GM12874 (cell line): ENCODE data around the gene ATG9B.

Source experiments
- CTCF ChIP-seq: IDR thresholded peaks from 2 replicates; pipeline ENCODE4 v1.5.1; 2011; ENCODE audit warnings: low read depth, mild to moderate bottlenecking, control low read depth, low read length, moderate library complexity; ENCODE audit not compliant: insufficient read depth

The ATG9B gene

GRCh38 chr7:150971242-150972022 lies 52.9 kb downstream of the ATG9B start:
- no peak for TF ChIP-seq CTCF

DNA sequence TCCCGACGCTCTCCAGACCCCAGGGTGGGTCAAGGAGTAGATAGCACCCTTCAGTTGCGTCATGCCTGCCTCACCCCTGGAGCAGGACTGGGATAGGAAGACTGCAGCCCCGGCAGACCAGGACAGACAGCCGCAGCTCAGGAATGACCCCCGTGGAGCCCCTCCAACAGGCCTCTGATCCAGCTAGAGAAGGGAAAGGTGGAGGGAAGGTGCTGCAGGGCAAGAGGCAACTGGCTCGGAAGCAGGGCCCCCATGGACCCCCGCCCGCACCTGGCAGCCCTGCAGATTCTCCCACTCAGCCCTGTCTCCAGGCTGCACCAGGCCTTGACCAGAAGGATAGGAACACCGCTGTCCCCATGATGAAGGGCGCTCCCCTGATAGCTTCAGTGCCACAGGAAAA lies 53.9 kb downstream of the ATG9B start:
- no peak for TF ChIP-seq CTCF

DNA sequence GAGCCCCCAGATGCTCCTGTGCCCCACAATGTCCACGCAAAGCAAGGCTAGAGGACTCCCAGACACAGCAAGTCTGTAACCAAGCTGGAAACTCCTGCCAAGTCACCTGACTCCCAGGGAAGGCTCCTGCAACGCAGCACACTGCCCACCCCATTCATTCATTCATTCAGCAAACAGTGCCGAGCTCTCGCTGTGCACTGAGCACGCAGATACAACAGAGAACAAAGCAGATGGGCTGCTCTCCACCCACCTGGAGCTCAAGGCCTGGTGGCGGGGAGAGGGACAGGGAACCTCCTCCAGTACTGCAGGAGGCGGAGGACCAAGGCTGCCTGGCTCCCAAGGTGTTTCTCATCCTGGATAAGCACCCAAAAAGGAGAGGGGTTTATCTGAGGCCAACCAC lies 54.8 kb downstream of the ATG9B start:
- no peak for TF ChIP-seq CTCF

GRCh38 chr7:150968734-150969372 lies 55.4 kb downstream of the ATG9B start:
- no peak for TF ChIP-seq CTCF

GRCh38 chr7:150968056-150968733 lies 56.1 kb downstream of the ATG9B start:
- no peak for TF ChIP-seq CTCF

DNA sequence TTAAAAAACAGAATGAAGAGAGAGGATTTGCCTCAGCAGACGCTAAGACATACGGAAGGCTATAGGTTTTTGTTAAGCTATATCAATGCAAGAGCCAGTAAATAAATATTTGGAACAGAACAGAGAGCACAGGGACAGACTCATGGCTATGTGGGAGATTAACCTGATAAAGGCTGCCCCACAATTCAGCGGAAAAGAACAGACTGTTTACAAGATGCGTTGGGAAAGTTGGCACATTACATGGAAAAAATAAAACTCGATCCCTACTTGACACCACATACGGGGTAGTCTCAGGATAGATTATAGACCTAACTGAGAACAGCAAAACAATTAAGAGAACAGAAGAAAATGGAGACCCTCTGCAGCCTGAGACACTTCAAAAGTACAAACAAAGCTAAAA lies 56.9 kb downstream of the ATG9B start:
- no peak for TF ChIP-seq CTCF

DNA sequence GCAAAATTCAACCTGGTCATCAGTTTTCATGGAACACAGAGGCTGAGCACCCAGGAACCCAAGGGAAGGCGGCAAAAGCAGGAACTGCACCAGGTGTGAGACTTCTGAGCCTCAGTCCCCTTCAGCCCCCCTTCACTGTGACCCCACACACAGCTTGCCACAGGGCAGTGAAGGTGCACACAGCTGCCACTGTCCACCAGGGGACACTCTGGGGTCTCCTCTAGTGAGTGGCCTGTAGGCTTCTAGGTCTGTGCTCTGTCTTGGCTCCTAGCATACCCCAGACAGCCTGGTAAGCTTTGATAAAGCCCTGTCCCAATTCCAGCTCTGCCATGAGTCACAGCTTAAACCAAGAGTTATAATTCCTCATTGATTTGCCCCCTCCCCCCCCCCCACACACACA lies 58.3 kb downstream of the ATG9B start:
- no peak for TF ChIP-seq CTCF
